Kasumi-1 (cell line): ENCODE measurements around the gene NT5DC3.

ENCODE experiments used
- DNase-seq, 2 experiments: peaks; one replicate each; lab custom pipeline; 2025; lab: John Stamatoyannopoulos, UW

The NT5DC3 gene

GRCh38 chr12:103748875-103749274 lies 92.2 kb downstream of the NT5DC3 start:
- DNase-seq = no peak

DNA sequence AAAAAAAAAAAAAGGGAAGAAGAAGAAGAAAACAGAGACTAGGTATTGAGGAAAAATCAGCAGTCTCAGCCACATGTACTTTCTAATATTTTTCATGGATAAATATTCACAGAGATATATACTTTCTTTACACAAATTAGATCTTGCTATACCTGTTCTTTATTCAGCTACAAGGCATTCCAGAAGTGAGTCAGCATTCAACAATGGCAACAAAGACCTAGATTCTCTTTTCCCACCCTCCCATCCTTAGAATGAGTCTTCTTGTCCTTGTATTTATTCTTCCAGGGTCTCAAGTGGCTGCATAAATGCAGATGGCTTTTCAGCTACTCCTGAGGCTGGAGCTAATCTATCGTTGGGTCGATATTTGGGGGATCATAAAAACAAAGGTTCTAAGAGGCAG lies 93.0 kb downstream of the NT5DC3 start:
- DNase-seq = no peak

- DNase-seq = no peak
Measured at GRCh38 chr12:103745962-103746361, 95.1 kb downstream of the NT5DC3 start.

DNA sequence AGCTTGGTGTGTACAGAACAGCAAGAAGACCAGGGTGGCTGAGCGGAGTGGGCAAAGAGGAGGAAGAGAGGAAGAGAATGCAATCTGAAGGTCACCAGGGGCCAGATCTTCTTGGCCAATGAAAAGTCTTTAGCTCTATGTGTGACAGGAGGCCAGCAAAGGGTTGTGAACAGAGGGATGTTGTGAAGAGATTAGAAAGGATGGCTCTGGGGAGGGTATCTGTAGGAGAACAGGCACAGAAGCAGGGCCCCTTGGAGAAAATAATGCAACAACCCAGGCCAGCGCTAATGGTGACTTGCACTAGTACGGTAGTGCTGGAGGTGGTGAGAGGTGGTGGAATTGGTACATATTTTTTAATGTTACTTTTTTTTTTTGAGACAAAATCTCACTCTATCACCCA lies 97.2 kb downstream of the NT5DC3 start:
- DNase-seq = no peak

GRCh38 chr12:103742349-103742932 lies 98.6 kb downstream of the NT5DC3 start:
- DNase-seq = no peak

DNA sequence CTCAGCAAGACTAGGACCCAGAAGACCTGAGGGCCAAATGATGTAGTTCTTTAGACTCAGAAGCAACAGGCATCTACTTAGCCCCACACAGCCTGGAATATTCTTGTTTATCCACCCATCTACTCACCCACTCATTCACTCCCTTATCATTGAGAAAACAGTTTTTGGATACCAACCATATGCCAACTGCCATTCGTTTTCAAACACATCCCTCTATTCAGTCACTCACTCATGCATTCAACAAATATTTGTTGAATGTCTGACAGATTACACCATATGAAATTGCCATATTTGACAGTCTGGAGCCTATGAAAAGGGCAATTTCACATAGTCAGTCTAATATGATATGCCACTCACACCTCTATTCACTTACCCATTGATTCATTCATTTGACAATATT lies 103.2 kb downstream of the NT5DC3 start:
- DNase-seq = no peak

GRCh38 chr12:103736572-103736971 lies 104.5 kb downstream of the NT5DC3 start:
- no peak for DNase-seq

- no peak for DNase-seq
Measured at GRCh38 chr12:103735291-103735690, 105.7 kb downstream of the NT5DC3 start.

DNA sequence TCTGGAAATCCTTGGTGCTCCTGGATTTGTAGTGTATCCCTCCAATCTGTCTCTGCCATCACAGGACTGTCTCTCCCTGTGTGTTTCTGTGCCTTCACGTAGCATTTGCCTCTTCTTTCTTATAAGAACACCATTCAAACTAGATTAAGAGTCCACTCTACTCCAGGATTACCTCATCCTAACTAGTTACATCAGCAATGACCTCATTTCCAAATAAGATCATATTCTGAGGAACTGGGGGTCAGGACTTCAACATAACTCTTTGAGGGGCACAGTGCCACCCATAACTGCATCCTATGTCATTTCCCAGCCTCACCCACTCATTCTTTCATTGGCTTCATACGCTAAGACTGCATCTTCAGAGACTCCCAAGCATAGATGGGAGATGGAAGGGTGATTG lies 106.2 kb downstream of the NT5DC3 start:
- no peak for DNase-seq

DNA sequence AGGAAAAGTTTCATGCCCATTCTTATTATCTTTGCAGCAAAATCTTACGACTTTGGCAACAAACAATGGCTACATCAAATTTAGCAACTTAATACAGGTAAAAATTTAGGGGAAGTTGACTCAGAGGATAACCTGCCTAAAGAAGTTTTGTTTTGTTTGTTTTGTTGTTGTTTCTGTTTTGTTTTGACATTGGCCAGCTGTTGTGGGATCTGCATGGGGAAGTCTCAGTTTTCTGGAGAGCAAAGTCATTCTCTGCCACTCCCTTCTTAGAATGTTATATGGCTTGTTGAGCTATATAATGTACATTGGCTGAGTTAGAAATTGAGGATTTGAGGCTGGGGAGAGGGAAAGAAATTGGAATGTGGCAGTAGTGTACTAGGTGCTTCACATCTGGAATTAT lies 109.5 kb downstream of the NT5DC3 start:
- DNase-seq = no peak

GRCh38 chr12:103729499-103729898 lies 111.5 kb downstream of the NT5DC3 start:
- no peak for DNase-seq

GRCh38 chr12:103728323-103728722 lies 112.7 kb downstream of the NT5DC3 start:
- DNase-seq = no peak

- no peak for DNase-seq
Measured at GRCh38 chr12:103727638-103728037, 113.4 kb downstream of the NT5DC3 start.

- DNase-seq = no peak
Measured at GRCh38 chr12:103725398-103725797, 115.6 kb downstream of the NT5DC3 start.
